ENCODE measurements around the gene C5orf22.
"Not testable (repeated sequence)": the region's sequence is repeated elsewhere in the genome, so short reads cannot be mapped to it uniquely, and the experiment has no call there.

The C5orf22 gene

GRCh38 chr5:31554552-31554951 is 22.5 kb downstream of the C5orf22 start:
- no peak for DNase-seq

GRCh38 chr5:31556461-31556860 is 24.4 kb downstream of the C5orf22 start:
- DNase-seq = no peak

GRCh38 chr5:31559942-31560341 is 27.8 kb downstream of the C5orf22 start:
- DNase-seq = no peak

- no peak for DNase-seq
Observed at GRCh38 chr5:31561946-31562345, 29.8 kb downstream of the C5orf22 start.

- DNase-seq = no peak
Observed at GRCh38 chr5:31563216-31563615, 31.1 kb downstream of the C5orf22 start.

- not testable (repeated sequence) for DNase-seq
Observed at GRCh38 chr5:31566362-31566761, 34.3 kb downstream of the C5orf22 start.

- no peak for DNase-seq
Observed at GRCh38 chr5:31568302-31568835, 36.3 kb downstream of the C5orf22 start.

GRCh38 chr5:31569068-31569467 is 37.0 kb downstream of the C5orf22 start:
- no peak for DNase-seq

- no peak for DNase-seq
Observed at GRCh38 chr5:31573494-31574142, 41.5 kb downstream of the C5orf22 start.

- no peak for DNase-seq
Observed at GRCh38 chr5:31574772-31575171, 42.7 kb downstream of the C5orf22 start.

- DNase-seq = no peak
Observed at GRCh38 chr5:31577438-31577837, 45.3 kb downstream of the C5orf22 start.

- no peak for DNase-seq
Observed at GRCh38 chr5:31579558-31579957, 47.5 kb downstream of the C5orf22 start.

GRCh38 chr5:31581498-31582099 is 49.5 kb downstream of the C5orf22 start:
- DNase-seq = no peak

GRCh38 chr5:31583129-31583528 is 51.0 kb downstream of the C5orf22 start:
- no peak for DNase-seq

- DNase-seq = no peak
Observed at GRCh38 chr5:31585166-31585894, 53.2 kb downstream of the C5orf22 start.

- no peak for DNase-seq
Observed at GRCh38 chr5:31585895-31586270, 53.8 kb downstream of the C5orf22 start.

- no peak for DNase-seq
Observed at GRCh38 chr5:31587546-31587945, 55.4 kb downstream of the C5orf22 start.

GRCh38 chr5:31593665-31594064 is 61.6 kb downstream of the C5orf22 start:
- no peak for DNase-seq

GRCh38 chr5:31596354-31596753 is 64.3 kb downstream of the C5orf22 start:
- DNase-seq = no peak

GRCh38 chr5:31598640-31599611 is 66.8 kb downstream of the C5orf22 start:
- no peak for DNase-seq

- DNase-seq = not testable (repeated sequence)
Observed at GRCh38 chr5:31602305-31602704, 70.2 kb downstream of the C5orf22 start.

- DNase-seq = no peak
Observed at GRCh38 chr5:31604240-31604639, 72.1 kb downstream of the C5orf22 start.

GRCh38 chr5:31604644-31605043 is 72.5 kb downstream of the C5orf22 start:
- no peak for DNase-seq

Measured in effector CD8-positive, alpha-beta T cell (primary cell).